Activated CD4-positive, alpha-beta T cell treated with anti-CD3 and anti-CD28 coated beads, Interleukin-2, amount 50 U/mL, for 24 hours (primary cell): ENCODE data around the gene CHST8.

Source experiments
- DNase-seq, 2 donors: peaks; one replicate each; pipeline ENCODE4 v3.0.0-alpha.2; 2020; ENCODE audit warnings: low read depth in 1 of 2, low spot score in 1 of 2

Gene CHST8

DNA sequence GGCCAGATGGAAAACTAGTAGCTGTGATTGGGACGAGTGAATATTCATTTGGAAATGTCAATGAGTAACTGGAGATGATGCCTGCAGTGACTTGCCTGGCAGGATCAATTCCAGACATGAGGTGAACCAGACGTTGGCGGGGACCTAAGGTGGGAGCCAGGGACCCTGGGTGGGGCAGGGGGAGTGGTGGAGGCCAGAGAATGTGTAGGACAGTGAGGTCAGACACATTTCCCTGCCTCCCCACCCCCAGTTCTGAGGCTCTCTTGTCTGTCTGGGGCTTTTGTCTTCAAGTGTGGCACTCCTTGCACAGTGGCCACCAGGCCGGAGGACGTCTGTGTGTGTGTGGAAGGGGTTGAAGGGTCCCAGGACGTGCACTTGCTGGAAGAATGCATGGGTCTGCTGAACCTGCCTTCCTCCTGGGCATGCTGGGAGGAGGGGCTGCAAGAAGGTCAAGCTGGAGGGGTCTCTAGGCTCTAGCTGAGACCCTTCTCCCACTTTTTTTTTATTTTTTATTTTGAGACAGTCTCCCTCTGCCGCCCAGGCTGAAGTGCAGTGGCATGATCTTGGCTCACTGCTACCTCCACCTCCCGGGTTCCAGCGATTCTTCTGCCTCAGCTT lies 51.6 kb downstream of the CHST8 start:
- DNase-seq = no peak

DNA sequence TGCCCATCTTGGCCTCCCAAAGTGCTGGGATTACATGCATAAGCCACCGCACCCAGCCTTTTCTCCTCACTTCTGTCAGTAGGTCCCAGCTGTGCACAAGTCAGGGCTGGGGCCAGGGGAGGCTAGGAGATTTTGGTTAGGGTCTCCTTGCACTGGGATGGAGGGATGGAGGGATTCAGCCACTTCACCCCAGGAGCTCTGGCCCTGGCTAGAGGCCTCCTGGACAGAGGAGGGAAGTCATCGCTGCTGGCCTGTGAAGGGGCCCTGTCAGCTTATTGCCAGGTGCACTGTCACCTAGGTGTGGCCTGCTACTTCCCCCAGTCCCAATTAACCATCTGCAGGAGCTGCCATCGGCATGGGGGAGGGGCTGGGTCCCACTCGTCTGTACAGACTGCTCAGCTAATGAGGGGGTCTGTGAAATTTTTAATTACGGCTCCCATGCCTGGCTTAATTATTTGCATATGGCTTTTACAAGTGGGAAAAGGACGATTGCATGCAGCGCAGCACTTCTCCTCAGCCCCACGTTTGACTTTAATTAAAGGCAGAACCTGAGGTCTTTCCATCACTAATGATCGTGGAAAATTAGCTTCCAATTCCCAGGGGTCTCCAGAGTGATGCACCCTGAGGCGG lies 52.4 kb downstream of the CHST8 start:
- DNase-seq = no peak

DNA sequence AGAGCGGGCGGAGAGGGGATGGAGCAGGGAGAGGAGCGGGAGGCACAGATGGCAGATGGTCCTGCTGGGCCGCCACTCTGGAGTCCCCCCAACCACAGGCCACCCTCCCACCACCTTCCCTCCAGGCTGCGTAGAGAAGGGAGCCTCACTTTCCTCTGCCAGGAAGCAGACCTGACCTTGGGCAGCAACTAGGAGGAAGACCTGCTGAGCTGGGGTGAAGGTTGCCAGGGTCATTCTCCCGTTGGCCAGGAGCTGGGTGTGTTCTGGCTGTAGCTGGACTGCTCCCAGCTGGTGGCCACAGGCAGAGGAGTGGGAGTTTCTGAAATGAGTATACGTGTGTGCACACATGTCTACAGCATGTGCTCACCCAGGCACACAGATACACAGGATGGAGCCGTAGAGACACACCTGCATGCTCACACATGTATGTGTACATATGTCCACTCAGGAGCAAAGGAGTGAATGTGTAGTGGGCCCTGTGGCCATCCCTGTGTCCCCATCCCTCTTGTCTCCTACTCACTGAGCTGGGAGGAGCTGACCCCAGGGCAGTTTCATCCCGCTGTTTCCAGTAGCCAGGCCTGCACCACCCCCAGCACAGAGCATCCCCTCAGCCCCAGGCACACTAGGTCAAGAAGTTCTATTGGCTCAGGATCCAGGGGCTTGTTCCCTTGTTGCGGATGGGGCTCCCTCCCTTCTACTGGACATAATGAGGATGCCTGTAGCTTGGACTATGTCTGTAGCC lies 53.0 kb downstream of the CHST8 start:
- no peak for DNase-seq

DNA sequence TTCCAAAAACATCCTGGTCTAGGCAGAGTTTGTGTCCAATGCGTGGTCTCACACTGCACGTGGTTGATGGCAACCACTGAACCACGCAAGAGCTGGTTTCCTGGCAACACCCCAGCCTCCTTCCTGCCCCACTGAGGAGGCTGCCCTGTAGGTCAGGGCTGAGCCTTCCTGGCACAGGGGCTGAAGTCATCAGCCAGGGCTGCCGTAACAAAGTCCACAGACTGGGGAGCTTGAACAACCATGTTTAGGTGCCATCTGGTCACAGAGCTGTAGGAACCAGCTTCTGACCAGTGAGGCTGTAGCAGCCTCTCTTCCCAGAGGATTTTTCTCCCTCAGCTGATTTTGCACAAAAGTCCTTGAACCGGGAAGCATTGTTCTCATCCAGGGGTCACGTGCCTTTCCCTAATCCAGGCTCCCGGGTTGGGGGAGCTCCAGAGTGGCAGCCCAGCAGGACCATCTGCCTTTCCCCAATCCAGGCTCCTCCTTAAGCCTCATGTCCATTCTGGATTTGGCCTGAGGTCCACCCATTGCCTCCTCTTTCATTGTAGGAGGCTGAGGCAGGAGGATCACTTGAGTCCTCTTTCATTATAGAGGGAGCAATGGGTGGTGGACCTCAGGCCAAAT lies 53.9 kb downstream of the CHST8 start:
- DNase-seq = no peak

DNA sequence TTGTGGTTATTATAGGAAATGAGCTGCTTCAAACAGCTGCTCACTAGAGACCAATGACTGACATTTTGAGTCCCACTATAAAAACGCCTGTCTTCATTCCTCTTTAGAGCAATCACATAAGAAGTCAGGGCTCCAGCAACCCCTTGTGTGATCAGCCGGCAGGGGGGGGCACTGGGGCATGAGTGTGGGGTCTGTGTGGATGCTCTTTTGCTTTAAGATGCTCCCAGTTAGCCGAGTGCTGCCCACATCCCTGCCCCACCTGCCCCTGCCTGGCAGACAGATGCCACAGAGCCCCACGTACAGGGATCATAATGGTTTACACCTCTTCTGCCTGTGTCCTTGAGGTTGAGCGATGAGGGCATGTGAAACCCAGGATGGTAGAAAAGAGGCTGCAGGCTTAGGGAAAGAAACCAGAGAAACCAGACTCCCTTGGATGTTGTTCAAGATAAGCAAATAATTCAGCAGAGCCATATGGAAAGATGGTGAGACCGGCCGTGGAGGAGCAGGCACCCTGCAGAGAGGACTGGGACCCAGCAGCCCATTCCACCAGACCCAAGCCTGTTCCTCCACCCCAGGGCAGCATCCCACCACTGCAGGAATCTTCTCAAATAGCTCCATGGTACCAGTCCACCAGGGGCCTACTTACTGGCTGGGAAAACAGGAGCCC lies 55.4 kb downstream of the CHST8 start:
- DNase-seq = no peak

DNA sequence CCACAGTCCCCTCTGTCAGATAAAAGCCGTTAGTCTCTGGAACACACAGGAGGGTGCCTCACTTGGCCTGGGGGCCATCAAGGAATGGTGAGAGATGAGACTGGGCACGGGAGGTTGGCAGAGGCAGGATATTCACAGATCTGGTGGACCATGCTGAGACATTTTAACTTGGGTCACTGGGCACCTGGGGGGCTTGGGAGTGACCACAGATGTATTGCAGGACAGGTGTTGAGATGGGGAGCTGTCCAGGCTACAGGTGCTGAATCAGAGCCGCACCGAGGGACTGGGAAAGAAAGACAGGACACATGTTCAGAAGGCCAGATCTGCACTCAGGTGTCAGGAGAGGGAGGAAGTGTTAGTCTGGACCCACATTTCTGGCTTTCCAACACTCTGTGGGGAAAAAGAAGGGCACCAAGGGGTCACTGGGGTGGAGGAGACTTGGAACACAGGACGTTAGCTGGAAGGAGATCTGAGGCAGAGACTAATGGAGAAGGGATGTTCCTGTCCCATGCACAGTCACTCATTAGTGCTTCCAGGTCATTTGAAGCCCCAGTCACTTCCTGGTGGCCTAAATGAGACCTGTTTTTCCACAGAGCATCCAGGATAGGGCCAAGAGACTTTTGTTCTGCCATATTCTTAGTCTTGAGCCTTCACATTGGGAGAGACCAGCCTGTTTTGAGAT lies 56.1 kb downstream of the CHST8 start:
- no peak for DNase-seq

DNA sequence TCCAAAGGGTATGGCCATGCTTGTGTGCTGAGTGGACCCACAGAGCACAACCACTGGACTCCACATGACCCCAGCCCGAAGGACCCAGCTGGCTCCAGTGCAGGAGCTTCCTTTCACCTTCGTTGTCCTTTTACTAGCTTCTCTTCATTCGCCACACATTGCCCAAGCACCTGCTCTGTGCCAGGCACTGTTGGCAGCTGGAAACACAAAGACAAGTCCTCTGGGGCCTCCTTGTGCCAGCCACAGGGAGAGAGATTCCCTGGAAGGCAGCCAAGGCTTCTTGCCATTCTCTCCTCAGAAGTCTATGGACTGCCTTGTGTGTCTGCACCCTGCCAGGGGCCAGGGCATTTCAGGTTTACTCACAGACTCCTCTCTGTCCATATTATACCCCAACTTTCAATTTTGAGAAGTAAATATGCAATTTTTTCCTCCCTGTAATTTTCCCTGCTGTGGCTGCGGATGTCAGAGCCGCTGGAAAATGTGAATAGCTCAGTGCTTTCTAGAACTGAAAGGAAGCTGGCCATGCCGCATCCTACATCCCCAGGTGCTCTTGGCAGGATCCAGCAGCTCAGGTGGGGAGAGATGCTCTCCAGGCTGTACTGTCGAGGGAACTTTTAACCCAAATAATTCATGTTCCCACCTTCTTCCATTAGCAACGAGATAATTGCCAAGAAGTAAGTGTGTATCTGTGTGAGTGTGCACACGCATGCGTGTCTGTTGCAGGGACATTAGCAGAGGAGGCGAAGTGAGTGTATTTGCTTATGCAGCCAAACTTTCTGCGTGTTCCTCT lies 57.2 kb downstream of the CHST8 start:
- DNase-seq = no peak

DNA sequence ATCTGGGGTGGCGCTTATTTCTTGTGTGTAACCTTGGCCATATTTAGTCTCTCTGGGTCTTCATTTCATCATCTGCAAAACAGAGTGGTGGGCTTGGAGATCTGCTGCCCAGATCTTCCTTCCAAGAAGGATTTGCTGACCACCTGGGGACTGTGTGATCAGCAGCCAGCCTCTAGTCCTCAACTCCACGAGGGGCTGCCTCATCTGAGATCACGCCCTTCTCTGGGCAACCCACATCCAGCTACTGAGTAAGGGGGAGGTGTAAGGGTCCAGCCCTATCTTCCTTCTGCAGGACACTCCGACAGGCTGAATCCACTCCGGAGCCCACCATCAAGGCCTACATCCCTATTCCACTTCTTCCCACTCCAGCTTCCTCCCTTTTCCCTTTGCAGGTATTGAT lies 57.9 kb downstream of the CHST8 start:
- DNase-seq = no peak

DNA sequence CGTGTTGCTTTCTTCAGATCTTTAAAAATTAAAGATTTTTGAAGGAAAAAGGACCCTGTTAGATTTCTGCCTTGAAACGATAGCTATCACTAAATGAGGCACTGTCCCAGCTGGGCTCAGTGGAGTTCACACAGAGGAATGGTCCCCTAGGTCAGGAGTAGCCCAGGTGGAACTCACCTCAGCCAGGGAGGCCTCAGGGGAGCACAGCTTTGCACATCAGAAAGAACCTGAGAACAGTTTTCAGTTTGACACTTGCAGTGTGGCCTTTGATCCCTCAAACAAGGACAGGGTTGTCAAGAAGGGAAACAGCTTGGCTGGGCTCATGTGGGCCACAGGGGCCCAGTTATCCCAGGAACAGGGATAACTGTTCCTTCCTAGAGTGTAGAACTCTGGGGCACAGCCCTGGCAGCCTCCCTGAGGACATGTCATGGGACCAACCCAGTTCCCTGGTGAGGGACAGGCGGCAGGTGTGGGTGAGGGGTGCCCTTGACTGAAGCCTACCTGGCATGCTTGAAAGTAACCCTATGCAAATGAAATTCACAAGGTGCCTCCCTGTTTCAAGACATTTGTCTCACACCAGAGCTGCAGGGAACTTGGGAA lies 59.4 kb downstream of the CHST8 start:
- DNase-seq = no peak

DNA sequence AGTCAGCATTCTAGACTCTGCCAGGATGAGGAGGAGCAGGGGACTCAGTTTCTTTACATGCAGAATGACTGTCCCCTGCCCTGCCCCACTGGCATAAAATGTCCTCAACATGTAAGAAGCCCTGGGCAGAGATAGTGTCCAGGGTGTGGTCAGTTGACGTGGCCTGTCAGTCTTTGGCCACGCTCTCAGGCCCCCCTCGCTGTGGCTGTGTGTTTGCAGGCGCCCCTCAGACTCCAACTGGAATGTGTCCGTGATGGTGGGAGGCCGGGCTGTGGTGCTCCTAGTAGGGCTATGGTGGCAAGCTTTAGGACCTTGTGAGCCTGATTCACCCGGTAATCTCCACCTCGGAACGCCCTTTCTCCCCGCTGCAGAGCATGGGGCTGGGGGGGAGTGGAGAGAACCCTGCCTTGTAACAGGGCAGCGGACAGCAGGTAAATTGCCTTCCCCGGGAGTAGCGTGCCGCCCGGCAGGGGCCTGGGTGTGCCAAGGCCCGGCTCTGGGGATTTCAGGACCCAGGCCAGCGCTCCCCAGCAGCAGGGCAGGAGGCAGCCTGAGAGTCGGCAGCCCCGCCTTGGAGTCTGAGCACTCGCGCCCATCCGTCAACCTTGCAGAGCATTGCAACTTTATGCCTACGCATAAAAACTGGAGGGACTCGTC lies 62.3 kb downstream of the CHST8 start:
- DNase-seq = no peak

DNA sequence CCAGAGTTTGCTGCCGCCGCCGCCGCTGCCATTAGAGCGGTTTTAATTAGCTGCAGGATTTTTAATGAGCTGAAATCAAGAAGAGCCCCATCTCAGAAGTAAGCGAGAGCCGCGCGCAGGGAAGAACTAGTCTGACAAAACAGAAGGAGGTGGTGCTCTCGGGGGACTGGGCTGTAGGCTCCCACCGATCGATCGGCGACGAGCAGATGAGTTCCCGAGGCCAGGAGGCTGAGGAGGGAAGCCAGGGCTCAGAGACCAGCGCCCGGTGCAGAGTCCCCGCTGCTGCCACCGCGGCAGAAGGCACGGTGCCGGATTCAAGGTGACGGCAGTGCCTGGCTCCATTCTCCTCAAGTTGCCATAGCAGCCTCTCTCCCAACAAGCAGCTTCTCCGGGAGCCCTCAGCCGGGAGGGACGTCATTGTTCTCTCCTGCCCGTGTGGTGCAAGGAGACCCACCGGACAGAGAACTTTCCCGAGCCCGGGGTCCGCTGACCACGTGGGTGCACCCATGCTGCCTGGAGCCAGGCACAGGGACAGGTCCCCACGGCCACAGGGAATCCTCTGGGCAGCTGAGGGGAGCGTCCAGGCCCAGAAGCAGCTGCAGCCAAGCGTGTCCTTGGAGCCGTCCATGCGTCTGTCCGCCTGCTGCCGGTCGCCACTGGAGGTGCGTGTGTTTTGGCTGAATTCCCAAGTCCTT lies 62.9 kb downstream of the CHST8 start:
- DNase-seq = no peak

DNA sequence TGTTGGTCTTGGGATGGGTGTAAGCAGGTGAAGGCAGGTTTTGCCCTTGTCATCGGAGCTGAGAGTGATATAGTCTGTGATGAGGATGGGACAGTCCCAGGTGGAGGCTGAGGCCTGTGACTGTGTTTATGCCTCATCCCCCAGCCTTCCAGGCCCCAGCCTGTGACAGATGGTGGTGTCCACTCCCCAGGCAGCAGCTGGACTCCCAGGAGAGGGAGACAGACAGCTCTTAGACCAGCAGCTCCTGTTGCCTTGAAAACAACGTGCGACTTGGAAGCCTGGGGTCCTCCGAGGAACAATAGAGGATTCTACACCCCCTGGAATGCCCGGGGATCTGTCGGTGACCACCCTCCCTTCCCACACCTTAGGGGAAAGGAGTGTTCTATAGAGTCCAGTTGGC lies 63.8 kb downstream of the CHST8 start:
- DNase-seq = no peak

DNA sequence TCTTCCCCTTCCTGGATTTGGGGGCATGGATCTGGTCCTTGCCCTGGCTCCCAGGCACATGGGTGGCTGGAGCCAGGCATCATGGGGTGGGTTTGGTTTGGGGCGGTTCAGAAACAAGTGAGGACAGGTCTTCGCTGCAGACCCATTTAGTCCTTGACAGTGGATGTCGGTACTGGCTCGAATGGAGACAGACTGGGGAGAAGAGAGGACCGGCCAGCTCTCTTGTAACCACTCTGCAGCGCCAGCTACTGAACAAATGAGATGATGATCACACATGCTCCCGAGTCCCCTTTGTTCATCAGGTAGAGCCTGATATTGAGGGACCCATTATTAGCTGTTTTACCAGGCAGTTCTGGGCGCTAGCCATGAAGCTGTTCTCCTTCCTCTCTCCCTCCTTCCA lies 64.5 kb downstream of the CHST8 start:
- DNase-seq = no peak

DNA sequence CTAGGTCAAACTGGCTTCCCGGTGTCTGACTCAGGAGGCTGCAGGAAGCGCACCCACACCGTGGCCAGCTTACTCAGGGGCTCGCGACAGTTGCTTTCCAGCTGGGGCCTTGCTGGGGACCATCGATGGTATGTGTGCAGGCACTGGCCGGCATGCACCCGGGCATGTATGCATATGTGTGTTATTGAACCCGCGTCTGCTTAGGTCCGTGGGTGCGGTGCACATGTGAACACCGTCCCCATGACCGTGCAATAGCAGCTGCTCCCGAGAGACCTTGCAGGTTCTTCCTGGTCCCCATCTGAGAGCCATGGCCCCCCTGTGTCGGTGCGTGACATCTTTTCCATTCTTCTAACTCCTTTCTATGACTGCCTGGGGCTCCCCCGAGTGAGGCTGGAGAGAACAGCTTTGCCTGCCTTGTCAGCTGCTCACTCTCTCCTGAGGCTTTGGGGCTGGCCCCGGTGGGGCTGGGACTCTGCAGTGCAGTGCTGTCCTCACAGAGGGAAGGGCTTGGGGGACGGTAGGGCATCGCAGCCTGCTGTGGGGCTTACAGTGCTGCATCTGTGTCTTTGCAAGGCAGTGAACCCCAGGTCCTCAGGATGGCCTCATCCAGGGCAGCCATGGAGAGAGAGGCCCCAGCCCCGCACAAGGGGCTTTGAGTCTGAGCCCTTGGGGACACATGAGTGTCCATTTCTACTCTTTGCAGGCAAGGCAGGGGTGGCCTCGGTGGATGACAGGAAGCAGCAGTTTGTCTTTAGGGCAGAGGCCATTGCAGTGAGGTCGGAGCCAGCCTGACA lies 65.1 kb downstream of the CHST8 start:
- DNase-seq = no peak

DNA sequence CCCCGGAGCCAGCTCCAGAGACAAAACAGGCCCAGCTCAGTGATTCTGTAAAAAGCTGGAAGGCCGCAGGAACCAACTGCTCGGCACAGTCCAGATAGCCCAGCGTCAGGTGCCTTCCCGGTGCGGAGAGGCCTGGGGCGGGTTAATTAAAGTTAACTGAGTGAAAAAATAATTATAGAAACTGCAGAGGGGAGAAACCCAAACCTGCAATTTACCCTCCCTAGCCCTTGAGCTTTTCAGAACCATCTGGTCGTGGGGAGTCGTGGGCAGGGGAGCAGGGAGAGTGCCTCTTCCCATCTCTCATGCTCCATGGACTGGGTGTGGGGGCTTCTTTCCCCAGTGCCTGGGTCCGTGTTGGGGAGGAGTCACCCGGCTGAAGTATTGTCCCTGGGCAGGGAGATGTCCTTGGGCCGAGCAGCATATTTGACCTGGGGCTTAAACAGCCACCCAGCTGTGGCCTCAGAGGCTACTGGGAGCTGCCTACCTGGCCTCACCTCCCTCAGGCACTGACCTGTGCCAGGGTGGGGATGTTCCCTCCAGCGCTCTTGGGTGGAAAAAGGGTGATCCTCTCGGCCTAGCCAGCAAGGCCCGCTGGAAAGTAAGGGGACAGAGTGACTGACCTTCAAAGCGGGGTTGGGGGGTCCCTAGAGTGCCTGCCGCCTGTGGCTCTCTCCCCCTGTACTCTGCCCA lies 65.9 kb downstream of the CHST8 start:
- DNase-seq = no peak

DNA sequence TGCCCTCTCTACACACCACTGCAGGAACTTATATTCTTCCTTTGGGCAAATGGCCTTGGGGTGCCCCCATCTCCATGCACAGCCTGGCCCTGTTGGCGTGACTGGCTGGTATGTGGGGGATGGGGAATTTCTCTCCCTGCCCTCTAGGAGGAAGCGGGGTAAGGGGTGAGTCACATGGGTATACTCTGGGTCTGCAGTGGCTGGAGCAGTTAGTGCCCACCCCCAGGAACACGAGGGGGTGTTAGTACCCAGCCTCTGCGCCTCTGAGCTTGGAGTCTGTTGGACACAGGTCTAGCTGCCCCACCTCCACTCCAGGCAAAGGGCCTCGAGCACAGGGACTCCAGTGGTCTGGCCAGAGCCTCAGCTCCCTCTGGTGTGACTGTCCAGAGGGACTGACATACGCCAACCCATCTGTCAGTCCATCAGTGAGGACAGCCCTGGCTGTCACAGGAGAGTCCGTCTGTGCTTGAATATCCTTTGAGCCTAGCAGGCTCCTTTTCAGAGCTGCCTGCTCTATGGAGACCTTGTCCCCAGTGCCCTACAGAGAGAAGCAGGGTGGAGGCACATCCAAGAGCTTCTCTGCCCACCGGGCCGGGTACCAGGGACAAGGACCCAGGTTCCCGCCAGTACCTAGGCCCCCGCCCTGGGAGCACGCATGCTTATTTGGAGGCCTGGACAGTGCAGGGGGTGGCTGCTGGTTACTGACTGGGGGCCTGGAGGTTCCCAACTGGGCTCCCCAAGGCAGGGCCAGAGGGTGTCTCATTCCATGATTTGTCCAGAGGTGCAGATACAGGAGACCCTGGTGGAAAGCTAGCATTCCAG lies 66.6 kb downstream of the CHST8 start:
- no peak for DNase-seq
